H1 (cell line): Measurements from ENCODE around the gene RITA1. TPM values are rescaled to one million over a fixed set of nuclear protein-coding genes. Genes with fewer than 3 reads are reported as not detected.

Experiments
- CTCF ChIA-PET: fragments of 300-600 bp; sonication (Branson Sonifier 250); formaldehyde crosslinking; loops from one replicate; lab custom pipeline; 2021; ENCODE audit not compliant: partially characterized antibody; lab: Charles Lee
- POLR2A ChIA-PET: fragments of 300-600 bp; sonication (Branson Sonifier 250); formaldehyde crosslinking; loops from one replicate; lab custom pipeline; 2021; ENCODE audit warnings: inconsistent platforms; ENCODE audit not compliant: partially characterized antibody; lab: Charles Lee
- DNase-seq, 2 experiments: peaks; one replicate each; pipeline versions ENCODE4 v3.0.0 to v3.0.0-alpha.2; 2010 to 2022; ENCODE audit warnings: low spot score in 2 of 2, low read depth in 1 of 2, mixed read lengths in 1 of 2
- FAIRE-seq: peaks from 2 replicates; lab custom pipeline; 2011; peaks lifted over from hg19 to GRCh38; lab: Jason Lieb, UNC
- H2AFZ ChIP-seq: 2 replicates; pipeline ENCODE4 v1.8.1; 2012; ENCODE audit warnings: low read length, inconsistent platforms
- H2AK5ac ChIP-seq: 2 replicates; pipeline ENCODE4 v1.6.1; 2013; ENCODE audit warnings: low read depth, low read length
- H2BK120ac ChIP-seq: replicated peaks from 2 replicates; pipeline ENCODE3; 2013; ENCODE audit warnings: low read depth, low read length, inconsistent platforms
- H2BK12ac ChIP-seq: 2 replicates; pipeline ENCODE4 v1.6.1; 2013; ENCODE audit warnings: low read depth, low read length
- H2BK15ac ChIP-seq: 2 replicates; pipeline ENCODE4 v1.6.1; 2013; ENCODE audit warnings: low read length
- H2BK20ac ChIP-seq: 2 replicates; pipeline ENCODE4 v1.6.1; 2013; ENCODE audit warnings: low read length
- H2BK5ac ChIP-seq: 2 replicates; pipeline ENCODE4 v1.6.1; 2013; ENCODE audit warnings: low read depth, low read length
- H3K14ac ChIP-seq: 2 replicates; pipeline ENCODE4 v1.6.1; 2013; ENCODE audit warnings: inconsistent platforms; ENCODE audit not compliant: insufficient read length
- H3K18ac ChIP-seq: 2 replicates; pipeline ENCODE4 v1.6.1; 2013; ENCODE audit warnings: low read length; ENCODE audit errors: extremely low read depth
- H3K23ac ChIP-seq: 2 replicates; pipeline ENCODE4 v1.6.1; 2013; ENCODE audit warnings: inconsistent platforms; ENCODE audit not compliant: insufficient read length
- H3K23me2 ChIP-seq: 2 replicates; pipeline ENCODE4 v1.6.1; 2013; ENCODE audit warnings: low read depth, low read length
- H3K27ac ChIP-seq: 2 replicates; pipeline ENCODE4 v1.6.1; 2011; ENCODE audit warnings: low read depth, low read length, inconsistent platforms
- H3K27me3 ChIP-seq, 4 experiments: replicated peaks in 1 of 4; 1 replicate in 1 of 4; 2 replicates in 3 of 4; pipeline versions ENCODE4 v1.6.1 to v1.8.1; 2011 to 2013; ENCODE audit warnings: low read length in 3 of 4, mild to moderate bottlenecking in 3 of 4, inconsistent platforms in 2 of 4, mixed read lengths in 2 of 4, moderate library complexity in 1 of 4; ENCODE audit not compliant: control insufficient read depth in 3 of 4, insufficient read depth in 3 of 4; ENCODE audit errors: extremely low read depth in 1 of 4
- H3K36me3 ChIP-seq, 4 experiments: 2 replicates each; pipeline versions ENCODE4 v1.6.1 to v1.8.1; 2011 to 2013; ENCODE audit warnings: mild to moderate bottlenecking in 4 of 4, low read length in 3 of 4, moderate library complexity in 2 of 4, control low read depth in 1 of 4, inconsistent platforms in 1 of 4; ENCODE audit not compliant: insufficient read depth in 4 of 4, control insufficient read depth in 2 of 4
- H3K4ac ChIP-seq: replicated peaks from 2 replicates; pipeline ENCODE3; 2013; ENCODE audit warnings: low read length, low read depth, mixed read lengths, inconsistent platforms; ENCODE audit not compliant: insufficient read length
- H3K4me1 ChIP-seq, 4 experiments: replicated peaks in 1 of 4; 1 replicate in 1 of 4; 2 replicates in 3 of 4; pipeline versions ENCODE4 v1.6.1 to v1.8.1; 2011 to 2013; ENCODE audit warnings: low read length in 3 of 4, inconsistent platforms in 2 of 4, mixed read lengths in 1 of 4; ENCODE audit not compliant: insufficient read depth in 4 of 4, control insufficient read depth in 3 of 4
- H3K4me2 ChIP-seq, 2 experiments: 2 replicates each; pipeline versions ENCODE4 v1.6.1 to v1.8.1; 2011 to 2013; ENCODE audit warnings: low read depth in 2 of 2, low read length in 2 of 2, control low read depth in 1 of 2, inconsistent platforms in 1 of 2, mild to moderate bottlenecking in 1 of 2; ENCODE audit not compliant: insufficient read depth in 1 of 2
- H3K4me3 ChIP-seq, 4 experiments: fragments of 200-600, 300-600 bp in 1 of 4; sonication (generic), shearing (Covaris generic), sonication (Bioruptor Twin) in 1 of 4; 2 replicates each; pipeline versions ENCODE4 v1.5.1 to v1.8.1; 2011 to 2016; ENCODE audit warnings: low read length in 4 of 4, low read depth in 3 of 4, control low read depth in 2 of 4, inconsistent platforms in 2 of 4, mild to moderate bottlenecking in 2 of 4, mixed read lengths in 1 of 4, moderate library complexity in 1 of 4; ENCODE audit not compliant: insufficient read depth in 2 of 4; ENCODE audit errors: extremely low read depth in 1 of 4
- H3K56ac ChIP-seq: replicated peaks from 2 replicates; pipeline ENCODE3; 2013; ENCODE audit warnings: low read depth, mild to moderate bottlenecking, mixed read lengths, low read length, inconsistent platforms; ENCODE audit not compliant: insufficient read length
- H3K79me1 ChIP-seq: 2 replicates; pipeline ENCODE4 v1.6.1; 2013; ENCODE audit warnings: low read depth, low read length, control low read depth
- H3K79me2 ChIP-seq, 2 experiments: 2 replicates each; pipeline versions ENCODE4 v1.6.1 to v1.8.1; 2012 to 2013; ENCODE audit warnings: low read length in 2 of 2, mild to moderate bottlenecking in 2 of 2, inconsistent platforms in 1 of 2; ENCODE audit not compliant: insufficient read depth in 2 of 2, control insufficient read depth in 1 of 2
- H3K9ac ChIP-seq, 4 experiments: replicated peaks in 1 of 4; 1 replicate in 1 of 4; 2 replicates in 3 of 4; pipeline versions ENCODE4 v1.6.1 to v1.8.1; 2011 to 2013; ENCODE audit warnings: low read depth in 3 of 4, low read length in 3 of 4, control low read depth in 2 of 4, mild to moderate bottlenecking in 2 of 4, moderate library complexity in 2 of 4, inconsistent platforms in 1 of 4; ENCODE audit errors: extremely low read depth in 1 of 4
- H3K9me3 ChIP-seq, 2 experiments: 2 replicates each; pipeline versions ENCODE4 v1.6.1 to v1.8.1; 2012 to 2013; ENCODE audit warnings: mild to moderate bottlenecking in 2 of 2, moderate library complexity in 2 of 2, control low read depth in 1 of 2, inconsistent platforms in 1 of 2, low read depth in 1 of 2, low read length in 1 of 2, mixed read lengths in 1 of 2; ENCODE audit not compliant: insufficient read depth in 2 of 2
- H4K20me1 ChIP-seq, 2 experiments: replicated peaks in 1 of 2; 2 replicates each; pipeline versions ENCODE3 to v1.8.1; 2011 to 2013; ENCODE audit warnings: inconsistent platforms in 2 of 2, low read length in 2 of 2, mild to moderate bottlenecking in 1 of 2; ENCODE audit not compliant: insufficient read depth in 2 of 2, control insufficient read depth in 1 of 2
- H4K5ac ChIP-seq: 2 replicates; pipeline ENCODE4 v1.6.1; 2013; ENCODE audit warnings: low read length, low read depth, mixed read lengths, inconsistent platforms; ENCODE audit not compliant: insufficient read length
- H4K8ac ChIP-seq: 2 replicates; pipeline ENCODE4 v1.8.0; 2013; ENCODE audit warnings: mild to moderate bottlenecking, moderate library complexity, low read length, inconsistent platforms; ENCODE audit not compliant: insufficient read depth; ENCODE audit errors: extremely low read depth
- H4K91ac ChIP-seq: replicated peaks from 2 replicates; pipeline ENCODE3; 2013; ENCODE audit warnings: low read length, mixed read lengths, inconsistent platforms; ENCODE audit not compliant: insufficient read length
- BACH1 ChIP-seq: IDR thresholded peaks from 2 replicates; pipeline ENCODE4 v1.6.1; 2012; ENCODE audit warnings: low read length, improper control_type of control experiment
- CBX5 ChIP-seq: fragments of 300-800, 300-1000 bp; sonication (generic); IDR thresholded peaks from 2 replicates; pipeline ENCODE4 v1.7.1; 2016; ENCODE audit warnings: antibody characterized with exemption, low read length, low read depth
- CBX8 ChIP-seq: fragments of 300-800, 300-1000 bp; sonication (generic); IDR thresholded peaks from 2 replicates; pipeline ENCODE4 v1.7.1; 2016; ENCODE audit warnings: low read depth, low read length, borderline replicate concordance
- CEBPB ChIP-seq: IDR thresholded peaks from 2 replicates; pipeline ENCODE4 v1.6.1; 2012; ENCODE audit warnings: low read depth, low read length
- NANOG ChIP-seq: IDR thresholded peaks from 2 replicates; pipeline ENCODE4 v1.6.1; 2011; ENCODE audit warnings: low read length, low read depth, mild to moderate bottlenecking, inconsistent platforms; ENCODE audit not compliant: insufficient read depth, poor library complexity, severe bottlenecking
- NRF1 ChIP-seq: IDR thresholded peaks from 2 replicates; pipeline ENCODE4 v1.6.1; 2011; ENCODE audit warnings: mild to moderate bottlenecking, low read depth, low read length, improper control_type of control experiment
- PHF8 ChIP-seq: fragments of 200-600 bp; sonication (generic); conservative IDR thresholded peaks from 2 replicates; pipeline ENCODE4 v1.7.1; 2012; ENCODE audit warnings: low read depth, mild to moderate bottlenecking, inconsistent platforms, low read length, moderate library complexity
- POLR2AphosphoS5 ChIP-seq: IDR thresholded peaks from 2 replicates; pipeline ENCODE4 v1.6.1; 2011; ENCODE audit warnings: low read depth, low read length
- RNF2 ChIP-seq: fragments of 200-900, 300-1000 bp; sonication (generic); IDR thresholded peaks from 2 replicates; pipeline ENCODE4 v1.7.1; 2016; ENCODE audit warnings: borderline replicate concordance, low read depth, mild to moderate bottlenecking, antibody characterized with exemption, low read length; ENCODE audit not compliant: poor library complexity, severe bottlenecking; ENCODE audit errors: missing control alignments
- TBP ChIP-seq: IDR thresholded peaks from 2 replicates; pipeline ENCODE4 v1.6.1; 2011; ENCODE audit warnings: low read depth, low read length, improper control_type of control experiment
- TCF12 ChIP-seq: IDR thresholded peaks from 2 replicates; pipeline ENCODE4 v1.6.1; 2011; ENCODE audit warnings: low read depth, mild to moderate bottlenecking, low read length
- WGBS, 2 experiments: shearing (Covaris generic) in 1 of 2; methylation state at CpG; one replicate each; pipeline versions ENCODE4 v1.1.6 to v1.1.7; 2013 to 2015; ENCODE audit warnings: low lambda C conversion rate in 2 of 2, mixed read lengths in 2 of 2, inconsistent platforms in 1 of 2, low coverage in 1 of 2, missing lambda C conversion rate in 1 of 2; ENCODE audit not compliant: insufficient replicate concordance in 2 of 2, insufficient coverage in 1 of 2, insufficient read length in 1 of 2; ENCODE audit errors: extremely low coverage in 1 of 2, missing lambda C conversion rate in 1 of 2; 5-methylcytosine and 5-hydroxymethylcytosine counted together
- polyA plus RNA-seq, 7 experiments: library from polyadenylated mRNA; depleted of rRNA in 3 of 7; stranded (reverse) in 5 of 7; unstranded in 2 of 7; fragments of >200 nt in 5 of 7; fragments of 200-250 nt in 2 of 7; gene quantifications; 1 replicate in 5 of 7; 2 replicates in 1 of 7; 4 replicates in 1 of 7; pipeline versions ENCODE4 v1.2.1 to v1.2.3, GENCODE V29; 2011 to 2013; ENCODE audit warnings: missing spikeins in 2 of 7, mixed read lengths in 2 of 7
- total RNA-seq: library from RNA; stranded (reverse); fragmentation: NEBNext Ultra II Directional; extraction: Animal tissue kit (Norgen Biotek cat#: 25700); gene quantifications from 2 replicates; pipeline ENCODE4 v1.2.1, GENCODE V29; 2021

Gene RITA1
- total and polyA plus RNA-seq, 2 of the 8 experiments (the other 6 are each of a cell fraction or from before 2014, with no cell fraction given) = 24.1 to 25.8 TPM

DNA sequence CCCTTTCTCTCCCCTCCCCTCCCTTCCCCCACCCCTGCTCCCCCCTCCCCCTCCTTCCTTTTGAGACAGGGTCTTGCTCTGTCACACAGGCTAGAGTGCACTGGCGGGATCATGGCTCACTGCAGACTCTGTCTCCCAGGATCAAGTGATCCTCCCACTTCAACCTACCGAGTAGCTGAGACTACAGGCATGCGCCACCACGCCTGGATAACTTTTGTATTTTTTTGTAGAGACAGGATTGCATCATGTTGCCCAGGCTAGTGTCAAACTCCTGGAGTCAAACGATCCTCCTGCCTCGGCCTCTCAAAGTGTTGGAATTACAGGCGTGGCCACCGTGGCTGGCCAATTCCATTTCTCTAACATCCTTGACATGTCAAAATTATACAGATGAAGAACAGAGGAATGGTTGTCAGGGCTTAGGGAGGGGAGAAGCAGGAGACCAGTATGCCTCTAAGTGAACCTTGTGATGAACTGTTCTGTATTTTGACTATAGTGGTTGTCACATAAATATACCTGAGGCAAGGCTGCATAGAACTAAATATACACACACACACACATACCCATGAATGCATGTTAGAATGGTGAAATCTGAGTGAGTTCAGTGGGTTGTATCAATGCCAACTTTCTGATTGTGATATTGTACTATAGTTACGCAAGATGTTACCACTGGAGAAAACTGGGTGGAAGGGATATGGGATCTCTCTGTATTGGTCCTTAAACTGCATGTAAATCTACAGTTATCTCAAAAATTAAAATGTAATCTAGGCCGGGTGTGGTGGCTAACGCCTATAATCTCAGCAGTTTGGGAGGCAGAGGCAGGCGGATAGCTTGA lies 39.6 kb upstream of the RITA1 start:
- no peak overlapping the region for H3K56ac ChIP-seq
- ChIA-PET POLR2A (interaction anchor here (1.7 to 2.1 kb wide), 2 partner anchors 9 to 11 kb away, joined by 7 to 8 read pairs; partner anchors contain the start of gene RASAL1), CTCF (interaction anchor here (1.0 to 2.6 kb wide), 6 partner anchors 10 to 153 kb away, joined by 3 to 12 read pairs (median 4); partner anchors contain the start of gene RASAL1)
- H3K79me1 ChIP-seq = no peaks in the 10 kb centered on the region
- H2BK5ac ChIP-seq = no peak overlapping the region
- H4K91ac ChIP-seq = no peak overlapping the region
- 0 out of 4 replicates have a peak overlapping the region, but pooled peaks of 1 of the 2 experiments have one; percentile 26 for H3K4me2 ChIP-seq
- H3K27ac ChIP-seq = no peak overlapping the region
- H2BK15ac ChIP-seq = no peak overlapping the region
- FAIRE-seq (no peak), DNase-seq (no peak)
- H3K27me3 ChIP-seq = peaks cover 0 to 3% (median 2%) of the 10 kb centered on the region in 4 experiments; a peak in 3 of 7 replicates
- no peaks in the 10 kb centered on the region for H4K20me1 ChIP-seq
- H3K4ac ChIP-seq = no peak overlapping the region
- H3K23ac ChIP-seq = no peak overlapping the region
- H2BK120ac ChIP-seq = no peak overlapping the region
- peaks cover 4 to 20% (median 13%) of the 10 kb centered on the region in 4 experiments for H3K4me1 ChIP-seq
- no peak overlapping the region for H2BK20ac ChIP-seq
- H4K5ac ChIP-seq = no peak overlapping the region
- H3K23me2 ChIP-seq = peaks cover 2% of the 10 kb centered on the region; the same call in 1 of the 2 replicates
- H3K36me3 ChIP-seq = no peaks in the 10 kb centered on the region
- no peak overlapping the region for H3K4me3 ChIP-seq
- no peak overlapping the region for H3K18ac ChIP-seq
- H3K9me3 ChIP-seq = no peaks in the 10 kb centered on the region
- no peak overlapping the region for H3K14ac ChIP-seq
- H2AK5ac ChIP-seq = no peak overlapping the region
- peak overlapping the region; percentile 83; the same call in 1 of the 2 replicates for H2AFZ ChIP-seq
- H2BK12ac ChIP-seq = no peak overlapping the region
- no peaks in the 10 kb centered on the region for H3K79me2 ChIP-seq
- 84% methylated on average over 12 of the region's 12 CpGs; no CpG with 5 or more reads in 1 of the 2 experiments for WGBS, 2 experiments
- H4K8ac ChIP-seq = no peak overlapping the region
- H3K9ac ChIP-seq = no peak overlapping the region
- no peak for TF ChIP-seq PHF8
- no peak for TF ChIP-seq NRF1
- no peak for TF ChIP-seq BACH1
- no peak; the same call in 1 of the 2 replicates for TF ChIP-seq CEBPB
- TF ChIP-seq NANOG = no peak
- TF ChIP-seq POLR2AphosphoS5 = no peak
- TF ChIP-seq CBX5 = no peak
- no peak for TF ChIP-seq RNF2
- no peak for TF ChIP-seq TBP
- TF ChIP-seq CBX8 = no peak
- no peak for TF ChIP-seq TCF12
